Choroid plexus epithelial cell (primary cell): ENCODE data around the gene ARHGAP27.
"Not testable (repeated sequence)": the region's sequence is repeated elsewhere in the genome, so short reads cannot be mapped to it uniquely, and the experiment has no call there.

Source experiments
- DNase-seq: peaks from one replicate; pipeline ENCODE4 v3.0.0-alpha.2; 2010; ENCODE audit warnings: low read depth
- H3K4me3 ChIP-seq: 2 replicates; pipeline ENCODE4 v1.5.1; 2011; ENCODE audit warnings: low read depth, mild to moderate bottlenecking, control low read depth, low read length, moderate library complexity
- CTCF ChIP-seq: conservative IDR thresholded peaks from 2 replicates; pipeline ENCODE4 v1.5.1; 2011; ENCODE audit warnings: low read depth, mild to moderate bottlenecking, control low read depth, inconsistent platforms, low read length, moderate library complexity

ARHGAP27 gene

GRCh38 chr17:45451131-45451530 is 18.5 kb upstream of the ARHGAP27 start:
- H3K4me3 ChIP-seq, result no peak overlapping the region
- peak; percentile 18 for TF ChIP-seq CTCF
- DNase-seq, result no peak

- not testable (repeated sequence) for H3K4me3 ChIP-seq
Observed at GRCh38 chr17:45449708-45450329, 17.1 kb upstream of the ARHGAP27 start.

GRCh38 chr17:45449260-45449659 is 16.6 kb upstream of the ARHGAP27 start:
- DNase-seq, H3K4me3 ChIP-seq: not testable (repeated sequence)

More at GRCh38 chr17:45449708-45450329, 17.1 kb upstream of the ARHGAP27 start:
- not testable (repeated sequence) for DNase-seq

- DNase-seq, H3K4me3 ChIP-seq: not testable (repeated sequence)
Observed at GRCh38 chr17:45448483-45448882, 15.8 kb upstream of the ARHGAP27 start.

- DNase-seq, result not testable (repeated sequence)
Observed at GRCh38 chr17:45448066-45448465, 15.4 kb upstream of the ARHGAP27 start.

GRCh38 chr17:45447650-45448049 is 15.0 kb upstream of the ARHGAP27 start:
- not testable (repeated sequence) for DNase-seq, H3K4me3 ChIP-seq

More at GRCh38 chr17:45448066-45448465, 15.4 kb upstream of the ARHGAP27 start:
- H3K4me3 ChIP-seq, result not testable (repeated sequence)

- DNase-seq, H3K4me3 ChIP-seq: not testable (repeated sequence)
Observed at GRCh38 chr17:45446872-45447625, 14.4 kb upstream of the ARHGAP27 start.

- DNase-seq, result peak; percentile 76
- not testable (repeated sequence) for H3K4me3 ChIP-seq
Observed at GRCh38 chr17:45445901-45446743, 13.5 kb upstream of the ARHGAP27 start.

- not testable (repeated sequence) for DNase-seq
Observed at GRCh38 chr17:45444856-45445820, 12.5 kb upstream of the ARHGAP27 start.

GRCh38 chr17:45444301-45444700 is 11.6 kb upstream of the ARHGAP27 start:
- H3K4me3 ChIP-seq, DNase-seq: not testable (repeated sequence)

More at GRCh38 chr17:45444856-45445820, 12.5 kb upstream of the ARHGAP27 start:
- H3K4me3 ChIP-seq, result not testable (repeated sequence)

GRCh38 chr17:45443371-45444260 is 10.9 kb upstream of the ARHGAP27 start:
- not testable (repeated sequence) for DNase-seq, H3K4me3 ChIP-seq
